ENCODE data around the gene ZNF22.

Gene ZNF22

GRCh38 chr10:44983066-44983894 is 17.4 kb upstream of the ZNF22 start:
- DNase-seq (ENCODE audit: low read depth), result no peak
- no peak overlapping the region for H3K4me3 ChIP-seq (ENCODE audit: low read length)
- TF ChIP-seq, protein P1, sequence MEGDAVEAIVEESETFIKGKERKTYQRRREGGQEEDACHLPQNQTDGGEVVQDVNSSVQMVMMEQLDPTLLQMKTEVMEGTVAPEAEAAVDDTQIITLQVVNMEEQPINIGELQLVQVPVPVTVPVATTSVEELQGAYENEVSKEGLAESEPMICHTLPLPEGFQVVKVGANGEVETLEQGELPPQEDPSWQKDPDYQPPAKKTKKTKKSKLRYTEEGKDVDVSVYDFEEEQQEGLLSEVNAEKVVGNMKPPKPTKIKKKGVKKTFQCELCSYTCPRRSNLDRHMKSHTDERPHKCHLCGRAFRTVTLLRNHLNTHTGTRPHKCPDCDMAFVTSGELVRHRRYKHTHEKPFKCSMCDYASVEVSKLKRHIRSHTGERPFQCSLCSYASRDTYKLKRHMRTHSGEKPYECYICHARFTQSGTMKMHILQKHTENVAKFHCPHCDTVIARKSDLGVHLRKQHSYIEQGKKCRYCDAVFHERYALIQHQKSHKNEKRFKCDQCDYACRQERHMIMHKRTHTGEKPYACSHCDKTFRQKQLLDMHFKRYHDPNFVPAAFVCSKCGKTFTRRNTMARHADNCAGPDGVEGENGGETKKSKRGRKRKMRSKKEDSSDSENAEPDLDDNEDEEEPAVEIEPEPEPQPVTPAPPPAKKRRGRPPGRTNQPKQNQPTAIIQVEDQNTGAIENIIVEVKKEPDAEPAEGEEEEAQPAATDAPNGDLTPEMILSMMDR (conservative IDR thresholded peaks at IDR 0.05; ENCODE audit: low read depth, low read length), result no peak

DNA sequence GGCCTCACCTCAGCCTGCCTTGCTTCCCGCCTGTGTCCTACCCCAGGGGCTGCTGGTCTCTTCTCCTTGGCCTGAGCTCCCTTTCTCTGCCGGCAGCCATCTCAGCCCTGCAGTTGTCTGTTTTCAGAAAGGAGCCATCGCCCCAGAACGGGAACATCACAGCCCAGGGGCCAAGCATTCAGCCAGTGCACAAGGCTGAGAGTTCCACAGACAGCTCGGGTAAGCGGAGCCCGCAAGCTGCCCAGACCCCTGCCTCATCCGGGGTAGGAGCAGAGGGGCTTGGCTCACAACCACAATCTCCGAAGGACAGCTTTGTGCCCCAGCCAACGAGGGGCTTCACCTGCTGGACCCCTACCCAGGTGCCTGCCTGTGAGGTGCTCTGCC is 16.8 kb upstream of the ZNF22 start:
- no peak for DNase-seq (ENCODE audit: low read depth)
- TF ChIP-seq, protein P1 (conservative IDR thresholded peaks at IDR 0.05; ENCODE audit: low read depth, low read length), result no peak
- no peak overlapping the region for H3K4me3 ChIP-seq (ENCODE audit: low read length)

DNA sequence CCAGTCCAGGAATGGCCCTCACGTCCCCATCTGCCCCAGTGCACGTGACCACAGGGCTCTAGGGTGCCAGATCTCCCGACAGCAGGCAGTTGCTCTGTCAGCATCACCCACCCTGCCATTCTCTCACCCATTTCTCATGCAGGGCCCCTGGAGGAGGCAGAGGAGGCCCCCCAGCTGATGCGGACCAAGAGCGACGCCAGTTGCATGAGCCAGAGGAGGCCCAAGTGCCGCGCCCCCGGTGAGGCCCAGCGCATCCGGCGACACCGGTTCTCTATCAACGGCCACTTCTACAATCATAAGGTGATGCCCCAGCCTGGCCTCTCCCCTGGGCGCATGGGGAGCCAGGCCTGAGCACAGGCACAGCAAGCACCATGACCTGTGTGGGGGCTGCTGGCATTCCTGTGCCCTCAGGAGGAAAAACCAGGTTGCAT is 16.0 kb upstream of the ZNF22 start:
- DNase-seq (ENCODE audit: low read depth), result no peak
- TF ChIP-seq, protein P1 (conservative IDR thresholded peaks at IDR 0.05; ENCODE audit: low read depth, low read length), result no peak
- no peak overlapping the region for H3K4me3 ChIP-seq (ENCODE audit: low read length)

DNA sequence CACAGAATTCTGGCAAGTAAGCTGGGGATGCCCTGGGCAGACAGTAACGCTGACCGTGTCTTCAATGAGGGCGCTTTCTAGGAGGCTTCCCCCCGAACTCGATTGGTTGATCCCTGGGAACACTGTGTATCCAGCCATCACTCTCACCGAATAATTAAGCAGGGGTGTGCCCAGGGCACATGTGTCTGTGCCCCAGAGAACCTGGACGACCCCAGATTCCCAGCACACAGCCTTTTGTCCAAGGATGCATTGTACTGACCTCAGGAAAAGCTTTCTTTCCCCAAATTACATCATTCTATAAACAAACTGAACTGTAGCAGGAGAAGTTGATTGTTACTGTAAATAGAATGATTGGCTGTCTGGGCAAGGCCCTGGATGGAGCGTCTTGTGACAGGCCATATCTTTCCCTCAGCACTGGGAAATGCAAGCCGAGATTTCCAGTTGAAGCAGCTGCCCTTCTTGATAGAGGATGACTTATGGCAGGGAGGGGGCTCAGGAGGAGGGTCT is 15.5 kb upstream of the ZNF22 start:
- no peak for DNase-seq (ENCODE audit: low read depth)
- TF ChIP-seq, protein P1 (conservative IDR thresholded peaks at IDR 0.05; ENCODE audit: low read depth, low read length), result no peak
- no peak overlapping the region for H3K4me3 ChIP-seq (ENCODE audit: low read length)

- TF ChIP-seq, protein P1 (conservative IDR thresholded peaks at IDR 0.05; ENCODE audit: low read depth, low read length), result no peak
- no peak for DNase-seq (ENCODE audit: low read depth)
- no peak overlapping the region for H3K4me3 ChIP-seq (ENCODE audit: low read length)
These were observed 14.5 kb upstream of the ZNF22 start for GRCh38 chr10:44986179-44986578.

DNA sequence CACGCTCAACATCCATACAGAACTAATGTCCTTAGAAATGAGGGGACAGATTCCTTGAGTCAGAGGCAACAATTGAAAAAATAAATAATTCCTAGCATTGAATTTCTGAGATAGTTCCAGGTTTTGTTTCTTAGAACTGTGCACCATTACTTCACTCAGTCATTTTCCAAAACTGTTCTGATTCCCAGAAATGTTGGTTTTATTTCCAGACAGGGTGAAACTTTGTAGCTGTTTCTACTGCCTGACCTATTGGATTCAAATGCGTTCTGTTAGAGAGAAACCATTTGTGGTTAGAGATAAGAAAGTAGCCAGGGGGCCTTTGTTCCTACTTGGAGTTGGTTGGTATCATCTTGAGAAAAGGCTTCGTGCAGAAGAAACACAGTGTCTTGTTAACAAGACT is 14.1 kb upstream of the ZNF22 start:
- TF ChIP-seq, protein P1 (conservative IDR thresholded peaks at IDR 0.05; ENCODE audit: low read depth, low read length), result no peak
- no peak for DNase-seq (ENCODE audit: low read depth)
- no peak overlapping the region for H3K4me3 ChIP-seq (ENCODE audit: low read length)
